CD4-positive, alpha-beta T cell treated with Interleukin-15 for 4 hours (primary cell): Measurements from ENCODE around the gene HCAR1.
"Not testable (repeated sequence)": the region's sequence is repeated elsewhere in the genome, so short reads cannot be mapped to it uniquely, and the experiment has no call there.

Experiments
- DNase-seq: peaks from one replicate; pipeline ENCODE4 v3.0.0-alpha.2; 2020; ENCODE audit warnings: low spot score

Gene HCAR1

GRCh38 chr12:122730215-122731014 lies at the start of gene HCAR1:
TSS of gene HCAR1 (minus strand) at chr12:122730844. CDS start at chr12:122730339, 505 bp downstream.
- DNase-seq, result peak; percentile 17

GRCh38 chr12:122757568-122757967 lies 26.9 kb upstream of the HCAR1 start:
- no peak for DNase-seq

GRCh38 chr12:122754790-122755189 lies 24.1 kb upstream of the HCAR1 start:
- no peak for DNase-seq

DNA sequence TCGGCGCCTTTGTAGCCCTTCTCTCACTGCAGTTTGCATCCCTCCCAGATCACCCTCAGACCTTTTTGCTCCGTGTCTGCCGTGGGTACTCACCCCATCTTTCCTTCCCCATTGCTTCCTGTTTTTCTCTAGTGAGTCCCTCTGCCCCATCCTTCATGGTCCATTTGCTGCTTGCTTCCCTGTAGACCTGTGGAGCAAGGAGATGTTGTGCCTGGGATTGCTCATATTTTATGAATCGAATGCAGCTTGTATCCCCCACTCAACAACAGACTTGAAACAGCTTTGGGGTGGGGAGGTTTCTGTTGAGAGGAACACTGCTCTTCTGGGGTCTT lies 22.6 kb upstream of the HCAR1 start:
- no peak for DNase-seq

DNA sequence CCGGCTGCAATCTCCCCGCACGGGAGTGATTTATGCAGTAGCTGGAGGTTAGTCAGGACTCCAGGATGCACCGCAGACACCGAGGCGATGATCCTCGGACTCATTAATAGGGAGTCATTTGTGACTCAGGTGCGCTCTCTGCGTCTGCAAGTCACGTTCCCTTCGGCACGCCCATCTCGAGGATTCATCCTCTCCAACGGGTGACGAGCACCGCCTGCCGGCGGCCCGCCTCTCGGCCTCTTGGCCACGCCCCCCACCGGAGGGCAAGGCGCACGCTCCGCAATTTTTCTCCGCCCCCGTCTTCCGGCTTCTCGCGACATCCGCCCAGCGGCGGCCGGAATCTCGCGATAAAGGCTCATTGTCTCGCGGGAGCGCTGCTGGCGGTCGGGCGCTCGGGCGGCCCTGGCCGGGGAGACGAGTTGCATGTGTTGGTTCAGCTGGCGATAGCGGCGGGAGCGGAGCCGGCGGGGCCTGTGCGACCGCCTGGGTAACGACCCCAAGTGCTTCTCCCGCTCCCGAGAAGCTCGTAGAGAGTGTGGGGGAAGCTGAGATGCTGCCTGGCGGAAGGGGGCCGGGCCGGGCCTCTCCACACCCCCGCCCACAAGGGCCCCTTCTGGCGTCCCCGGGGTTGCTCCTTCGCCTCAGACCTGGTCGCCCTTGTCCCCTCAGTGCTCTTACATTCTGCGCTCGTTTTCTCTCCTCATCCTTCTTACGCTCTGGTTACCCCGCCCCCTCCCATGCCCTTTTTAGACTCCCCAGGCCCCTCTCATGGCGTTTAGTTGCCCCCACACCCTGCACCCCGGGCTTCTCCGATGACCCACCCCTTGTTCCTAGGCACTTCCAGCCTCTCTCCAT lies 22.0 kb upstream of the HCAR1 start, which contains the start of gene DENR:
TSS of gene DENR (plus strand) at position 361 of the 855 bp plus-strand sequence. CDS start 878 bp downstream, outside the sequence.
- peak; percentile 99 for DNase-seq

- not testable (repeated sequence) for DNase-seq
Measured at GRCh38 chr12:122750781-122751515, 20.3 kb upstream of the HCAR1 start.

DNA sequence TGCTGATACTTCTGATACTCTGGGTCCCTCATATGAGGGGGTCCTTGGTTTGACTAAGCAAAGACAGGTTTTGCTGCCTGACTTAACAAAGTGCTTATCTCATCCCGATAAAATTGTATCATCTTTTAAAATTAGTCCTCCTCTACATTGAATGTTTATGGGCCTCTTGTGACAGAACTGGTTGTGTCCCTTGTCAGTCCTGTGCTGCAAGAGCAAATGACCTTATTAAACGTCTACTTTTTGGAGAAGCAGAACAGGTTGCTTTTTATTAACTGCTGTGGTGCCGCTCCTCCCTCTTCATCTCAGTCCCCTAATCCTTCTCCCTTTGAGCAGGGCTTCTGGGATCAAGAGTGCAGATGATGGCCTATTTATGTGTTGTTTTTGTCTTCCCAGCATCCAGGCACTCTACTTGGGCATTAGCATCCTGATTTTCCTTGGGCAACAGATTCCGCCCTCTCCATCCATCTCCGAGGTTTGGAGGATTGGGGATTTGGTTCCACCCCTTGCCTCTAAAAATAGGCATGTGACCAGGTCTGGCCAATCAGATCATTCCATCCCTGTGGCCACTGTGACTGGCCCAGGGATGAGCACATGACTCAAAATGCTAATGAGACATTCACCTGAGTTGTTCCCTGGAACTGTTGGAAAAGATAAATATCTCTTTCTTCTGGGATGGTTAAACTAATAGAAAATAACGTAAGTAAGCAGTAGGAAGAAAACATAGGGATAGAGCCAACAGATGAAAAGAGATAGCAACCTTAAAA lies 19.1 kb upstream of the HCAR1 start:
- DNase-seq, result no peak

GRCh38 chr12:122747224-122748135 lies 16.8 kb upstream of the HCAR1 start:
- no peak for DNase-seq

GRCh38 chr12:122743895-122744525 lies 13.4 kb upstream of the HCAR1 start:
- DNase-seq, result no peak

- DNase-seq, result no peak
Measured at GRCh38 chr12:122740351-122740750, 9.7 kb upstream of the HCAR1 start.

DNA sequence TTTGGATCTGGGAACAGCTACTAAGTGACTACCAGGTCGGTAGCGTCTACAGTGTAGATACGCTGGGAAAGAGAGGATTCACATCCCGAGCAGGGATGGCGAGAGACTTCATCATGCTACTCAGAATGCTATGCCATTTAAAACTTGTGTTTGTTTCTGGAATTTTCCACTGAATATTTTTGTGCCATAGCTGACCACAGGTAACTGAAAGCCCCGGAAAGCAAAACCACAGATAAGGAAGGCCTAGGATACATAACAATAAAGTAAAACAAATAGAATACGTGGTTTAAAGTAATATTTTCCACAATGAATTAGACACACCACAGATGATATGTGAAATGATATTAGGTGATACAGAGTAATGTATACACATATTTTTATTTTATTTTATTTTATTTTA lies 7.9 kb upstream of the HCAR1 start:
- DNase-seq, result no peak

GRCh38 chr12:122732611-122733010 lies 2.0 kb upstream of the HCAR1 start:
- no peak for DNase-seq

- DNase-seq, result no peak
Measured at GRCh38 chr12:122732170-122732569, 1.5 kb upstream of the HCAR1 start.

GRCh38 chr12:122729583-122730214 lies 945 bp downstream of the HCAR1 start:
- no peak for DNase-seq

DNA sequence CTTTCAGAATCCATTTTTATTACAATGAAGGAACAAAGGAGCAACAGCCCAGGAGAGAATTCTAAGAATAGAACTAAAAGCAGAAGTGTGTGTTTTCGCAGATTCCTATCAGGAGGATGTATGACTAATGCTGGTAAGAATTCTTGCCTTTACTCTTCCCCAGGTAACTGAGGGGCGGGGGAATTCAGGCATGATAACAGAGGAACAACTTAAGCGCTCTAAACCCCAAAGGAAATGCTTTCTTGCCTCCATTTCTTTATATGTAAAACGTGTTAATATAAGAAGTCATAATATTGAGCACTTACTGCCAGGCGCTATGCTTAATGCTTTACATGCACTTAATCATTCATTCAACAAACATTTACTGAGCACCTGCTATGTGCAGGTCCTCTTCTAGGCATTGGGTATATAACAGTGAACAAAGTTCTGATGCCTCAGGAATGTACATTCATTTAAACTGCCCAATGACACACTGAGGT lies 4.5 kb downstream of the HCAR1 start:
- peak; percentile 42 for DNase-seq

GRCh38 chr12:122725452-122726079 lies 5.1 kb downstream of the HCAR1 start:
- DNase-seq, result no peak

GRCh38 chr12:122724641-122725243 lies 5.9 kb downstream of the HCAR1 start:
- no peak for DNase-seq

DNA sequence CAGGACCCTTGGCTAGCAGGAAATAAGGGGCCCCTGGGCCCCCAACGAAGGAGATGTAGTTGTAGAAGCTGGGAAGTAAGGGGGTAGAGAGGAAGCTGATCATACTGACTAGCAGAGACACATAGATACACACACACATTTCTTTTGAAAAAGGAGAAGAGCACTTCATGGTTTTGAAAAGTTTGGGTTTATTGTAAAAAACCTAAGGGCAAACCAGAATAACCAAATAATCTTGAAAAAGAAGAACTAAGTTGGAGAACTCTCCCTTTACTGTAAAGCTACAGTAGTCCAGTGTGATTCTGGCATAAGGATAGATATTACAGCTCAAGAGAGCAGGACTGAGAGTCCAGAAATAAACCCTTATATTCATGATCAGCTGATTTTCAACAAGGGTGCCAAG lies 8.3 kb downstream of the HCAR1 start:
- no peak for DNase-seq
